PC-3 (cell line): ENCODE measurements around the gene CTBP2. TPM values are rescaled to one million over a fixed set of nuclear protein-coding genes. Genes with fewer than 3 reads are reported as not detected.

Experiments
- ATAC-seq: fragments of 200-7000 bp; cut with Tn5 transposase; 2 replicates; pipeline ENCODE4 v1.9.1; 2020; ENCODE audit warnings: mild to moderate bottlenecking, moderate library complexity
- BruUV-seq: library from RNA; stranded (reverse); fragments of 400-500 nt; replicated peaks from 2 replicates; lab custom pipeline; 2021; lab: Mats Ljungman, UMichigan
- CTCF ChIA-PET: fragments of 300-600 bp; sonication (Branson Sonifier 250); formaldehyde crosslinking; loops from one replicate; lab custom pipeline; 2022; ENCODE audit warnings: antibody characterized with exemption; lab: Charles Lee
- POLR2A ChIA-PET: fragments of 300-600 bp; sonication (Branson Sonifier 250); formaldehyde crosslinking; loops from one replicate; lab custom pipeline; 2022; ENCODE audit warnings: antibody characterized with exemption; ENCODE audit not compliant: unreplicated experiment; lab: Charles Lee
- DNase-seq: peaks from one replicate; pipeline ENCODE4 v3.0.0-alpha.2; 2015
- H2AFZ ChIP-seq: fragments of 300-600 bp; sonication (generic); 2 replicates; pipeline ENCODE4 v1.6.0; 2016; ENCODE audit warnings: antibody characterized with exemption, low read length
- H3F3A ChIP-seq: fragments of 300-600 bp; sonication (generic); one replicate; pipeline ENCODE4 v1.6.0; 2017; ENCODE audit warnings: antibody characterized with exemption, low read length, control low read depth, mild to moderate bottlenecking; ENCODE audit not compliant: unreplicated experiment
- H3K27ac ChIP-seq: fragments of 300-600 bp; sonication (generic); 2 replicates; pipeline ENCODE4 v1.5.1; 2016; ENCODE audit warnings: mild to moderate bottlenecking, low read length
- H3K27me3 ChIP-seq: fragments of 300-600 bp; sonication (generic); 2 replicates; pipeline ENCODE4 v1.6.1; 2016; ENCODE audit warnings: low read length, mixed read lengths
- H3K36me3 ChIP-seq: fragments of 300-600 bp; sonication (generic); 2 replicates; pipeline ENCODE4 v1.6.1; 2016; ENCODE audit warnings: low read depth, mixed run types, low read length, mixed read lengths
- H3K4me1 ChIP-seq: fragments of 300-600 bp; sonication (generic); 2 replicates; pipeline ENCODE4 v1.5.1; 2016; ENCODE audit warnings: low read length; ENCODE audit not compliant: insufficient read depth
- H3K4me2 ChIP-seq: fragments of 300-600 bp; sonication (generic); 2 replicates; pipeline ENCODE4 v1.6.0; 2016; ENCODE audit warnings: low read length
- H3K4me3 ChIP-seq: fragments of 300-600 bp; sonication (generic); 2 replicates; pipeline ENCODE4 v1.5.1; 2016; ENCODE audit warnings: mild to moderate bottlenecking, low read length, mixed read lengths
- H3K79me2 ChIP-seq: fragments of 300-600 bp; sonication (generic); 2 replicates; pipeline ENCODE4 v1.6.1; 2017; ENCODE audit warnings: low read length, mixed read lengths
- H3K9ac ChIP-seq: fragments of 300-600 bp; sonication (generic); 2 replicates; pipeline ENCODE4 v1.6.0; 2016; ENCODE audit warnings: mild to moderate bottlenecking, low read length
- H3K9me2 ChIP-seq: fragments of 300-600 bp; sonication (generic); replicated peaks from 2 replicates; pipeline ENCODE4 v1.6.1; 2016; ENCODE audit warnings: mixed run types, low read length, mixed read lengths
- H3K9me3 ChIP-seq: fragments of 300-600 bp; sonication (generic); 2 replicates; pipeline ENCODE4 v1.6.1; 2016; ENCODE audit warnings: low read length, mixed read lengths
- H4K20me1 ChIP-seq: fragments of 300-600 bp; sonication (generic); 2 replicates; pipeline ENCODE4 v1.6.1; 2016; ENCODE audit warnings: low read length, mixed read lengths
- CTCF ChIP-seq: fragments of 300-600 bp; sonication (generic); conservative IDR thresholded peaks from 2 replicates; pipeline ENCODE4 v1.5.1; 2017; ENCODE audit warnings: antibody characterized with exemption, low read depth, mild to moderate bottlenecking, low read length
- EZH2 ChIP-seq: fragments of 300-600 bp; sonication (generic); IDR thresholded peaks from one replicate; pipeline ENCODE4 v1.6.1; 2017; ENCODE audit warnings: antibody characterized with exemption, mild to moderate bottlenecking, low read length; ENCODE audit not compliant: unreplicated experiment
- EZH2phosphoT487 ChIP-seq: fragments of 300-600 bp; sonication (generic); IDR thresholded peaks from 2 replicates; pipeline ENCODE4 v1.6.1; 2018; ENCODE audit warnings: mild to moderate bottlenecking, antibody characterized with exemption, low read length, borderline replicate concordance
- intact Hi-C: fragments of 100-400 bp; cut with micrococcal nuclease; formaldehyde crosslinking; loops from 2 replicates; pipeline ENCODE4 v1.9.0; 2023
- total RNA-seq: library from RNA; depleted of rRNA; stranded (reverse); fragments of >200 nt; gene quantifications from 2 replicates; pipeline ENCODE4 v1.2.3, GENCODE V29; 2014

CTBP2 gene
- total RNA-seq, 1 experiment from 2014 or later: 78.9 TPM

- H3K27ac ChIP-seq: no peak overlapping the region
Measured at GRCh38 chr10:125005312-125006187, 154.8 kb downstream of the CTBP2 start.

GRCh38 chr10:125004571-125005311, 155.6 kb downstream of the CTBP2 start:
- Histone ChIP-seq H3K4me3 (no peak overlapping the region), H4K20me1 (no peaks in the 10 kb centered on the region), H3K79me2 (0 out of 2 replicates have a peak, but pooled peaks cover 8% of the 10 kb centered on the region), H3K4me1 (no peaks in the 10 kb centered on the region), H3K27ac (no peak overlapping the region), H3F3A (no peaks in the 10 kb centered on the region), H3K9me2 (no peaks in the 10 kb centered on the region), H3K9me3 (no peaks in the 10 kb centered on the region), H2AFZ (no peak overlapping the region), H3K27me3 (no peaks in the 10 kb centered on the region), H3K36me3 (no peaks in the 10 kb centered on the region; the same call in 1 of the 2 replicates), H3K9ac (no peak overlapping the region), H3K4me2 (no peak overlapping the region)
- ATAC-seq: no peak
- no peak for DNase-seq
- POLR2A ChIA-PET: no interaction called here
- no TSS peak for BruUV-seq
- intact Hi-C loops: no loop called here
- CTCF ChIA-PET: no interaction called here
- no peak for TF ChIP-seq EZH2
- no peak for TF ChIP-seq CTCF
- TF ChIP-seq EZH2phosphoT487: no peak

More at GRCh38 chr10:125005312-125006187, 154.8 kb downstream of the CTBP2 start:
- no peaks in the 10 kb centered on the region for H3K9me3 ChIP-seq
- no peaks in the 10 kb centered on the region for H3F3A ChIP-seq
- H3K27me3 ChIP-seq: no peaks in the 10 kb centered on the region
- H3K79me2 ChIP-seq: peaks cover 14% of the 10 kb centered on the region; the same call in 1 of the 2 replicates
- H3K36me3 ChIP-seq: no peaks in the 10 kb centered on the region; the same call in 1 of the 2 replicates
- DNase-seq (no peak), ATAC-seq (no peak)
- no peak overlapping the region for H3K9ac ChIP-seq
- TF ChIP-seq EZH2 (no peak), EZH2phosphoT487 (no peak), CTCF (no peak)
- no peak overlapping the region for H2AFZ ChIP-seq
- no TSS peak for BruUV-seq
- H3K4me1 ChIP-seq: no peaks in the 10 kb centered on the region
- H3K9me2 ChIP-seq: no peaks in the 10 kb centered on the region
- H3K4me3 ChIP-seq: no peak overlapping the region
- intact Hi-C loops: no loop called here
- no peaks in the 10 kb centered on the region for H4K20me1 ChIP-seq
- ChIA-PET POLR2A (no interaction called here), CTCF (no interaction called here)
- no peak overlapping the region for H3K4me2 ChIP-seq
